ENCODE data around the gene PAX7.

- TF ChIP-seq CTCF (IDR thresholded peaks at IDR 0.05) = no peak
- no peak for TF ChIP-seq POLR2A (IDR thresholded peaks at IDR 0.05)
Measured at GRCh38 chr1:18661404-18662285, 31.0 kb downstream of the PAX7 start.

Measured in heart left ventricle (tissue), 13 donors.